DMS79 (cell line): Measurements from ENCODE around the gene ERCC4.

Source experiments
- DNase-seq: peaks from one replicate; lab custom pipeline; 2025; lab: John Stamatoyannopoulos, UW

Gene ERCC4

GRCh38 chr16:13994239-13995106 lies 74.5 kb downstream of the ERCC4 start:
- DNase-seq: no peak

- no peak for DNase-seq
These were observed 75.2 kb downstream of the ERCC4 start for GRCh38 chr16:13995194-13995593.

GRCh38 chr16:13996778-13997288 lies 76.9 kb downstream of the ERCC4 start:
- no peak for DNase-seq

- DNase-seq: no peak
These were observed 77.6 kb downstream of the ERCC4 start for GRCh38 chr16:13997526-13997925.

- peak; percentile 53 for DNase-seq
These were observed 78.0 kb downstream of the ERCC4 start for GRCh38 chr16:13997933-13998332.

- DNase-seq: no peak
These were observed 79.3 kb downstream of the ERCC4 start for GRCh38 chr16:13999071-13999894.

- no peak for DNase-seq
These were observed 80.0 kb downstream of the ERCC4 start for GRCh38 chr16:13999895-14000425.

- no peak for DNase-seq
These were observed 81.6 kb downstream of the ERCC4 start for GRCh38 chr16:14001521-14001920.
